BLaER1 (cell line): ENCODE results near the gene SVIL.
"Not testable (repeated sequence)": the region's sequence is repeated elsewhere in the genome, so short reads cannot be mapped to it uniquely, and the experiment has no call there.

Source experiments
- H3K27ac ChIP-seq: shearing (Covaris generic); formaldehyde crosslinking; 2 replicates; pipeline ENCODE4 v1.8.1; 2022
- H3K27me3 ChIP-seq: shearing (Covaris generic); formaldehyde crosslinking; 2 replicates; pipeline ENCODE4 v1.8.1; 2022
- H3K36me3 ChIP-seq: shearing (Covaris generic); formaldehyde crosslinking; 2 replicates; pipeline ENCODE4 v1.8.1; 2022
- H3K4me1 ChIP-seq: shearing (Covaris generic); formaldehyde crosslinking; 2 replicates; pipeline ENCODE4 v1.8.1; 2022
- H3K4me2 ChIP-seq: shearing (Covaris generic); formaldehyde crosslinking; 2 replicates; pipeline ENCODE4 v1.8.1; 2022
- H3K4me3 ChIP-seq: shearing (Covaris generic); formaldehyde crosslinking; 2 replicates; pipeline ENCODE4 v1.8.1; 2022
- H3K9ac ChIP-seq: shearing (Covaris generic); formaldehyde crosslinking; 2 replicates; pipeline ENCODE4 v1.8.1; 2022
- H3K9me3 ChIP-seq: shearing (Covaris generic); formaldehyde crosslinking; 2 replicates; pipeline ENCODE4 v1.8.1; 2022
- H4K20me1 ChIP-seq: shearing (Covaris generic); formaldehyde crosslinking; 2 replicates; pipeline ENCODE4 v1.8.1; 2022
- Cebpa-rat ChIP-seq: shearing (Covaris generic); IDR thresholded peaks from 2 replicates; pipeline ENCODE4 v1.8.1; 2022

SVIL gene

DNA sequence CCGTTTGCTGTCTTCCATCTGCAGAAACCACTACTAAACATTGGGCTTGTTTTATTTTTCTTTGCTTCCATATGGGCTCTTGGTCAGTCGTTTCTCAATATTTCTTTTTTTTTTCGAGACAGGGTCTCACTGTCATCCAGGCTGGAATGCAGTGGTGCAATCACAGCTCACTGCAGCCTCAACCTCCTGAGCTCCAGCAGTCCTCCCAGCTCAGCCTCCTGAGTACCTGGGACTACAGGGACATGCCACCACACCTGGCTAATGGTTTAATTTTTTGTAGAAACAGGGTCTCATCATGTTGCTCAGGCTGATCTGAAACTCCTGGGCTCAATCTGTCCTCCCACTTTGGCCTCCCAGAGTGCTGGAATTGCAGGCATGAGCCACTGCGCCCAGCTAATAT lies 182.8 kb downstream of the SVIL start:
- Histone ChIP-seq H4K20me1 (no peaks in the 10 kb centered on the region), H3K27ac (no peak overlapping the region), H3K27me3 (no peaks in the 10 kb centered on the region), H3K4me2 (no peak overlapping the region), H3K36me3 (peaks cover 15% of the 10 kb centered on the region; the same call in 1 of the 2 replicates), H3K4me1 (peaks cover 18% of the 10 kb centered on the region; the same call in 1 of the 2 replicates), H3K4me3 (no peak overlapping the region), H3K9me3 (no peaks in the 10 kb centered on the region), H3K9ac (no peak overlapping the region)
- no peak for TF ChIP-seq Cebpa-rat

DNA sequence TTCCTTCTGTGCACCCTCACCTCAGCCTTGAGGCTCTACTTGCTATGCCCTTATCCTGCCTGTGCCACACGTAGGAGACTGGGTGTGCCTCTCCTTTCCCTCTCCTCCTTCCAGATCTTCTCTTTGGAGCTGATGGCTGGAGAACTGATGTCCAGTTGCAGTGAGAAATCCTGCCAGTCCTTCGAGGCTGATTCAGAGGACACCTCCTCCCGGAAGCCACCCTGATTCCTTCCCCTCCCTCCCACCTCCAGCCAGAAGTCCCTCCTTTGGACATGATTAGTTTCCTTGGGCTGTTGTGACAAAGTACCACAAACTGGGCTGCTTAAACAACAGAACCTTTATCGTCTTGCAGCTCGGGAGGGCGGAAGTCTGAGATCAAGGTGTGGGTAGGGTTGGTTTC lies 184.4 kb downstream of the SVIL start:
- TF ChIP-seq Cebpa-rat, result no peak
- H4K20me1 ChIP-seq, result no peaks in the 10 kb centered on the region
- H3K36me3 ChIP-seq, result 0 out of 2 replicates have a peak, but pooled peaks cover 4% of the 10 kb centered on the region
- H3K4me2 ChIP-seq, result no peak overlapping the region
- H3K27me3 ChIP-seq, result no peaks in the 10 kb centered on the region
- H3K9me3 ChIP-seq, result no peaks in the 10 kb centered on the region
- H3K27ac ChIP-seq, result no peak overlapping the region
- H3K4me3 ChIP-seq, result no peak overlapping the region
- no peak overlapping the region for H3K9ac ChIP-seq
- peaks cover 23% of the 10 kb centered on the region; the same call in 1 of the 2 replicates for H3K4me1 ChIP-seq

DNA sequence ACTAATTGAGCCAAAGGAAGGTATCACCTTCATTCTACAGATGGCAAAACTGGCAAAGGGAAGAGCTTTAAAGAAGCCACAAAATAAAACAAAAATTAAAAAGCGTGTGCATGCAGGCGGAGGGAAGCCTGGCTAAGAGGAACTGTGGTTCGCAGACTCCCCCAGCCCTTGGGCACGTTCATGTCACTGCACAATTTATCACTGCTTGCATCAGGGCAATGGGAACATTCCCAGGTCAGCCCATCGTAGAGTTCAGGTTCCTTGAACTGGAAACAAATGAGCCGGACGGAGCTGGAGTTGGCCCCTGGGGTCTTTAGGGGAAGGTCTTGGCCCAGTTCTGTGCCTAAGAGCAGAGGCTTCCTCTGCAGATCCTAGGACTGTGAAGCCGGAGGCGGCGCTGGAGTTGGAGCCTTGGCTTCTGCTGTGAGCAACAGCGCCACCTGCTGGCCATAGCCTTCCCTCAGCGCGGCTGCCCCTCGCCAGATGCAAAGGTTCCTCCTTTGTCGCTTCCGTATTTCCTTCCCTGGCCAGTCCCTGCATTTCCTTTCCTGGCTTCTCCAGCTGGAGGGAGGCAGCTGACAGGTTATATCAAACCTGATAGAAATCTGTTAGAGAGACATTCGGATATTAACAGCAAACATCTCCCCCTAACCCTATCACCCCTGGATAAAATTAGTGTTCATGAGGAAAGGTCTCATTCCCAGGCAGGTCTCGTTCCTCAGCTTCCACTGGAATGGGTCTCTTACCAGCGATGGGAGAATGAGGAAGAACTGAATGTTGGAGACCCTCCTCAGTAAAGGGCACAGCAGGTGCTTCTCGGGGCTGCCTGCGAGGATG lies 185.8 kb downstream of the SVIL start:
- H3K27me3 ChIP-seq, H3K4me3 ChIP-seq, H3K9ac ChIP-seq, H3K9me3 ChIP-seq, H3K27ac ChIP-seq, H3K36me3 ChIP-seq, H3K4me2 ChIP-seq, H4K20me1 ChIP-seq: not testable (repeated sequence)
- H3K4me1 ChIP-seq, result peaks cover 23% of the 10 kb centered on the region; the same call in 1 of the 2 replicates

DNA sequence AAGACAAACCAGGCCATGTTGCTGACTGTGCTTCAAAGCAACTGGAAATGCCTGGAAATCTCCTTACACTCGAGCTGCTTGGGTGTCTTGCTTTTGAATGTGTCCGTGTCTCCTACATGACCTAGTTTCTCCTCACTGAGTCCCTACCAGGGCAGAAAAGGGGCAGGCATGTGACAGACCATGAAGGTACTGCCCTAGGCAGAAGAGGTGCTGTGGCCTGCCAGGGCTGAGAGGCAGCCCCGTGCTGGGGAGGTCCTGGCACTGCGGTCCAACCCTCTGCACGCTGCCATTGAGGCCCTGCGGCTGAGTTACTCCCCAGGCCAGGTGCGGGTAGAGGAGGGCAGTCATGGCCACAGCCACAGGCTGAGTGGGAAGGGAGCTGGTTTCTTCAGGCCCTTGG lies 186.6 kb downstream of the SVIL start:
- no peak overlapping the region for H3K27ac ChIP-seq
- no peaks in the 10 kb centered on the region for H4K20me1 ChIP-seq
- no peaks in the 10 kb centered on the region for H3K27me3 ChIP-seq
- peak overlapping the region; percentile 19; the same call in 1 of the 2 replicates for H3K4me2 ChIP-seq
- H3K9me3 ChIP-seq, result peaks cover 14% of the 10 kb centered on the region
- H3K4me3 ChIP-seq, result no peak overlapping the region
- H3K9ac ChIP-seq, result no peak overlapping the region
- TF ChIP-seq Cebpa-rat, result no peak
- H3K36me3 ChIP-seq, result no peaks in the 10 kb centered on the region
- peaks cover 23% of the 10 kb centered on the region; the same call in 1 of the 2 replicates for H3K4me1 ChIP-seq

DNA sequence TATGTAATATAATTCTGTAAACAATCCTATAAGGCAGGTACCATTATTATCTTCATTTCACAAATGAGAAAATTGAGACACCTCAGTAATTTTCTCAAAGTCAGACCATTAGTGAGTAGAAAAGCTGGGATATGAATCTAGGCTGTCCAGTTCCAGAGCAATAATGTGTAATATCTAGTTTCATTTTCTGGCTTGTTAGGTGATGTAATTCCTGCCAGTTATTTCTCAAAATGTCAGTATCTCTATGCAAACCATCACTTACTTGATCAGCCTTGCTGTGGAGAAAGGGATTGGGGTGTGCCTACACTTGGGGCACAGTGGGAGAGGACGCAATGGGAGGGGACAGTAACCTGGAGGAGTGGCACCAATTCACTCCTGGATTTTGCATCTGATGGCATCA lies 188.4 kb downstream of the SVIL start:
- Histone ChIP-seq H3K27ac (no peak overlapping the region), H3K4me1 (peaks cover 23% of the 10 kb centered on the region; the same call in 1 of the 2 replicates), H3K36me3 (no peaks in the 10 kb centered on the region), H3K4me2 (no peak overlapping the region), H3K9ac (no peak overlapping the region), H3K9me3 (peaks cover 17% of the 10 kb centered on the region), H3K27me3 (no peaks in the 10 kb centered on the region), H4K20me1 (no peaks in the 10 kb centered on the region), H3K4me3 (no peak overlapping the region)
- TF ChIP-seq Cebpa-rat, result no peak

DNA sequence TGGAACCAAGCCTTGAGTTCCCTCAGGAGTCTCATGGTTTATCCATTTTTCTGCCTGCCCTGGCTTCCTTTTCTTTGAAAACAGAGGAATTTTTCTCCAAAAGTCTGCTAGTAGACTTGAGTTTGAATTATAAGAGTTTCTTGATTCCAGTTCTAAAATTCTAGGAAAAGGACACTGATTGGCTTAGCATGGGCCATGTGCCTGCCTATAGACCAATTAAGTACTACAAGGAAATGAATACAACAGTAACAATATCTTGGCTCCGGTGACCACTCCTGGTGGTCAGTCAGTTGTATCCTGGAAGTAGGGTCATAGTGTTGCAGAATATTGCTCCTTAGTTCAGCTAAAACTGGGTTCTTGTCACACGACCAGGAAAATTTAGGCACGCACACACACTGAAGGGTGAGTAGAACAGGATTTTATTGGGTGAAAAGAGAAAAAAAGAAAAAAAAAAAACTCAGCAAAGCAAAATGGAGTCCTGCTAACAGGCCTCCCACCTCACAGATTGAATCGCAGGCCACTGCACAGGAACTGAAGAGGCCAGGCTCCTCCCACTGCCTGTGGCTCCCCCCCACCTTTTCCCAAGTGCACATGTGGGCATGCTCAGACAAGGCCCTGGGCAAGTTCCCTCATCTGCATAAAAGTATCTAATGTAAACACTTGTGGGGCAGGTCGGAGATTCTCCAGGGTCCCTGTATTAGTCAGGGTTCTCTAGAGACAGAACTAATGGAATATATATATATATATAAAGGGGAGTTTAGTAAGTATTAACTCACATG lies 190.8 kb downstream of the SVIL start:
- H3K27me3 ChIP-seq, result no peaks in the 10 kb centered on the region
- no peak overlapping the region for H3K27ac ChIP-seq
- no peak overlapping the region for H3K9ac ChIP-seq
- no peaks in the 10 kb centered on the region for H4K20me1 ChIP-seq
- H3K9me3 ChIP-seq, result peaks cover 28% of the 10 kb centered on the region
- peaks cover 22% of the 10 kb centered on the region; the same call in 1 of the 2 replicates for H3K4me1 ChIP-seq
- no peak overlapping the region for H3K4me3 ChIP-seq
- H3K36me3 ChIP-seq, result no peaks in the 10 kb centered on the region
- H3K4me2 ChIP-seq, result no peak overlapping the region
- TF ChIP-seq Cebpa-rat, result no peak

DNA sequence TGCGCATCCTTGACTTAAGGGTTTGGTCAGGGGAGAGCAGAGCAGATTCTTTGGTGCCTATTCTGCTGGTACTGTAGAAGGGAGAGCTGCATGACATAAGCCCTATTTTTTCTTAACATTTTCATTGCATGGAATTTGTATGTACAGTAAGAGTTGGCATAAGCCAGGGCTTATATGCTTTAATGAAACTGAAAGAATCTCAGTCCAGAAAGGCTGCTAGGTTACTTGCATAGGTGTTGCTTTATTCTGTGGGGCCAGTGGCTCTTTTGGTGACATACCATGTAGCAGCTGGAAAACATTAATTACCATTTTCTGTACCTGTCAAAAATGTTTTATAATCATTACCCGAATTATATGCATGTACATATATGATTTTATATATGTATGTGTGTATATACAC lies 193.8 kb downstream of the SVIL start:
- peaks cover 55% of the 10 kb centered on the region for H3K9me3 ChIP-seq
- no peak overlapping the region for H3K9ac ChIP-seq
- H3K27ac ChIP-seq, result no peak overlapping the region
- H3K27me3 ChIP-seq, result no peaks in the 10 kb centered on the region
- no peaks in the 10 kb centered on the region for H3K4me1 ChIP-seq
- H3K4me2 ChIP-seq, result no peak overlapping the region
- no peaks in the 10 kb centered on the region for H3K36me3 ChIP-seq
- H3K4me3 ChIP-seq, result no peak overlapping the region
- TF ChIP-seq Cebpa-rat, result no peak
- H4K20me1 ChIP-seq, result no peaks in the 10 kb centered on the region

DNA sequence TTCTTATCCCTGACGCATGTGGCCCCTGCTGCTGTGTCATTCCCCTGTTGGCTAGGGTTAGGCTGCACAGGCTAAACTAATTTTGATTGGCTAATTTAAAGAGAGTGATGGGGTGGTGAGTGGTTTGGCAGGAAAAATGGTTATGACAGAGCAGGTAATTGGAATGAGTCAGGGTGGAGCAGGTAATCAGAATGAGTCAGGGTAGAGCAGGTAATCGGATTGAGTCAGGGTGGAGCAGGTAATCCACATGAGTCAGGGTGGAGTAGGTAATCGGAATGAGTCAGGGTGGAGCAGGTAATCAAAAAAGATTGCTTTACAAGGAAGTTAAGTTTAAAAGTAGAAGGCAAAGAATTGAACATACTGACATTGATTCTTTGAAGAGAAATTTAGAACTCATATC lies 195.8 kb downstream of the SVIL start:
- H3K4me2 ChIP-seq, H3K4me3 ChIP-seq, H4K20me1 ChIP-seq, H3K27ac ChIP-seq, H3K27me3 ChIP-seq, H3K36me3 ChIP-seq, H3K4me1 ChIP-seq, H3K9ac ChIP-seq: not testable (repeated sequence)
- H3K9me3 ChIP-seq, result peaks cover 48% of the 10 kb centered on the region

DNA sequence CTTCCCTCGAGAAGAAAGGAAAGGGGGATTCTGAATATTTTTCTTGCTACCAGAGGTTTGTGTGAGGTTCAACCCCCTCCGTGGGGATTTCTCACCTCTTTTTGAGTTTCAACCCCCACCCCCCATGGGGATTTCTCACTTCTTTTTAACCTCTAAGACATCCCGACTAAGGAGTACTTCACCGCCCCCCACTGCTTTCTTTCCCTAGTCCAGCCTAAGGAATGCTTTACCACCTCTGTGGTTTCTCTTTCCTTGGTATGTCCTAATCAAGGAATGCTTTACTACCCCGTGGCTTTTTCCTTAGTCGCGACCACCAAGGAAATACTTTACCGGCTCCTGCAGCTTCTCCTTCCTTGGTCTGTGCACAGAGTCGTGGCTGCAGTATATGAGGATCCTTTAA lies 196.5 kb downstream of the SVIL start:
- Histone ChIP-seq H3K27me3 (no peaks in the 10 kb centered on the region), H3K4me2 (no peak overlapping the region), H3K4me1 (no peaks in the 10 kb centered on the region), H4K20me1 (no peaks in the 10 kb centered on the region), H3K36me3 (no peaks in the 10 kb centered on the region), H3K9ac (no peak overlapping the region), H3K27ac (no peak overlapping the region), H3K4me3 (no peak overlapping the region), H3K9me3 (peaks cover 44% of the 10 kb centered on the region)
- TF ChIP-seq Cebpa-rat, result no peak

DNA sequence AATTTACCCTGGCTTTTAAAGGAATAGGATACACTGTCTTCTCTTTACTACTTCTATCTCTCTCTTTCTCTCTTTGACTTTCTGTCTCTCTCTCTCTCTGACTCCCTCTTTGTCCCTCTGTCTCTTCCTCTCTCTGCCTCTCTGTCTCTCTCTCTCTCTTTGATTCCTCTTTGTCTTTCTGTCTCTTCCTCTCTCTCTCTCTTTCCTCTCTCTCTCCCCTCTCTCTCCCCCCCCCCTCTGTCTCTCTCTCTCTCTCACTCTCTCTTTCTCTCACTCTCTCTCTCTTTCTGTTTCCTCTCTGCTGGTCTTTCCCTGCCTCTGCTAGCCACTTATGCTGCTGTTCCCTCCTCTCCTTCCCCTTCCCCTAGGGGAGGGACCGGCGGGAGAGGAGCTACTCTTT lies 196.9 kb downstream of the SVIL start:
- no peak for TF ChIP-seq Cebpa-rat
- no peak overlapping the region for H3K4me3 ChIP-seq
- no peak overlapping the region for H3K27ac ChIP-seq
- no peaks in the 10 kb centered on the region for H3K36me3 ChIP-seq
- peaks cover 43% of the 10 kb centered on the region for H3K9me3 ChIP-seq
- H4K20me1 ChIP-seq, result no peaks in the 10 kb centered on the region
- no peaks in the 10 kb centered on the region for H3K27me3 ChIP-seq
- no peak overlapping the region for H3K9ac ChIP-seq
- no peaks in the 10 kb centered on the region for H3K4me1 ChIP-seq
- H3K4me2 ChIP-seq, result no peak overlapping the region
